K562 (cell line): ENCODE measurements around the gene ZBP1.

ENCODE experiments used
- JUND ChIP-seq, 2 experiments: IDR thresholded peaks; 2 replicates in 1 of 2; 3 replicates in 1 of 2; pipeline ENCODE4 v1.6.1; 2011; ENCODE audit warnings: borderline replicate concordance in 2 of 2, low read depth in 2 of 2, low read length in 2 of 2, improper control_type of control experiment in 1 of 2, missing biosample characterization in 1 of 2, missing genetic modification characterization in 1 of 2, missing genetic modification reagents in 1 of 2
- MYC ChIP-seq, 2 experiments: fragments of 250-450 bp in 1 of 2; sonication (Bioruptor Pico) in 1 of 2; IDR thresholded peaks; 2 replicates each; pipeline versions ENCODE4 v1.5.1 to v1.6.1; 2012 to 2021; ENCODE audit warnings: low read depth in 2 of 2, borderline replicate concordance in 1 of 2, improper control_type of control experiment in 1 of 2, low read length in 1 of 2, mild to moderate bottlenecking in 1 of 2, moderate library complexity in 1 of 2
- ZNF263 ChIP-seq: sonication (generic); formaldehyde crosslinking; IDR thresholded peaks from 2 replicates; pipeline ENCODE4 v1.8.0; 2022; ENCODE audit warnings: mild to moderate bottlenecking, missing genetic modification reagents, borderline replicate concordance

DNA sequence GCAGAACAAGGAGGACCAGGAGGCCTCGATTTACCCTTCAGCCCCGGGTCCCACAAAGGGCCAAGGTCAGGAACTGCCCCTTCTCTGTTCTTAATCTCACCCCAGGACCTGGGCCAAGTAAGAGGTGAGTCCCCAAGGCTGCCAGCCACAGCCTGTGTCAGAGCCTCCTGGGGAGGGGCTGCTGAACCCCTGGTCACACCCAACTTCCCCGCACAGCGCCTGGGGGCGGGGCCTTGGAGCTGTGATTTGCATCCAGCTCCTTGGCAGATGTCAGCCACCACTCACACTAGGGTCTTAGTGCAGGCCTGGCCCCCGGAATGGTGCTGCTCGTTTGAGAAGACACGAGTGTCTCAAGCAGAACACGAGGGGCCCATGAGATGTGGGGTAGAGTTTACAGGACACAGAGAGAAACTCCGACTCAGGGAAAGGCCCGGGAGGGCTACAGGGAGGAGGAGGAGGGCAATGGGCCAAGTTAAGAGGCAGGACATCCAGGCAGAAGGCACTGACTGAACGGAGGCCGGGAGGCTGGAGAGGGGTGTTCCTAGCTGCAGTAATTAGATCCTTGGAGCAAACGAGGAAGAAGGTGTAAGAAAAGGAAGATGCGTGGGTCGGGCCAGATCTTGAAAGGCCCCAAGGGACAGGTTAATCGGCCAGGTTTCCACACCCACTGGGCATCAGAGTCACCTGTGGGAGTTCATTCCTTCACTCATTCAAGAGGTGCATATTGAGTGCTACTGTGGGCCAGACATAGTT is 26.9 kb downstream of the ZBP1 start:
- no peak for TF ChIP-seq JUND (IDR thresholded peaks at IDR 0.05; ENCODE audit: borderline replicate concordance, low read depth, low read length)
- no peak for TF ChIP-seq JUND (tag; IDR thresholded peaks at IDR 0.05; ENCODE audit: borderline replicate concordance, low read depth, low read length)
- no peak for TF ChIP-seq MYC (IDR thresholded peaks at IDR 0.05; ENCODE audit: low read depth, low read length)
- TF ChIP-seq MYC (CRISPR knock-in tag; IDR thresholded peaks at IDR 0.05; ENCODE audit: borderline replicate concordance, low read depth): no peak
- TF ChIP-seq ZNF263 (CRISPR knock-in tag): no peak
